Stimulated activated CD8-positive, alpha-beta memory T cell treated with anti-CD3 and anti-CD28 coated beads, Interleukin-12 subunit alpha, Interleukin-12 subunit beta, amount 100 ng/mL, for 1 hour (primary cell): ENCODE data around the gene RRH.
"Not testable (repeated sequence)": the region's sequence is repeated elsewhere in the genome, so short reads cannot be mapped to it uniquely, and the experiment has no call there.

Source experiments
- DNase-seq: peaks from one replicate; pipeline ENCODE4 v3.0.0-alpha.2; 2020; ENCODE audit warnings: low read depth

Gene RRH

DNA sequence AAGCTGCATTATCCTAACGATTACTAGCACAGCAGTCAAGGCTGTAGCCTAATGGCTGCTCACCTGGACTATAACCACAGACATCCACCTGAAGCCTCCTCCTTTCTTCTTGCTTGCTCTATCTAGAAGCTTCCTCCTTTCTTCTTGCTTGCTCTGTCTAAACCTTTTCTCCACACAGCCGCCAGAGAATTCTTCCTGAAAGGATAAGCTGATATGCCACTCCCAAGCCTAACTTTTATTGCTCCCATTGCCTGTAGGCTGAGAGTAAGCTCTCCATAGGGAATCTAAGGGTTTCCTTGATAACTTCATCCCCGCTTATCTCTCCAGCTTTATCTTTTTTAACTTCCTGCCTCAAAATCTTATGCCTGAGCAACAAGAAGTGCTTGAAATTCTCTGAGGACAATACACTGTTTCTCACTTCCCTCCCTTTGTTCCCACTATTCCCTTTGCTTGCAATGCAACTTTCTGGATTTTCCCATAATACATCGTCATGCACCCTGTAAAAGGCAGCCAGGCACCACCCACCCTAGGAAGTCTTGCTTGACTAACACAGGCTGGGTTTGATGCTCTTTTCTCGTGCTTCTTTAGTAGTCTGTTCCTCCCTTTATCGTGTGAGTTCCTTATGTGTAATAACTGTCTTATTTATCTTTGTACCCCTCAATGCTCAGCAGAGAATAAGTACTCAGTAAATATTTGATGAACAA lies 18.8 kb downstream of the RRH start:
- DNase-seq, result no peak

DNA sequence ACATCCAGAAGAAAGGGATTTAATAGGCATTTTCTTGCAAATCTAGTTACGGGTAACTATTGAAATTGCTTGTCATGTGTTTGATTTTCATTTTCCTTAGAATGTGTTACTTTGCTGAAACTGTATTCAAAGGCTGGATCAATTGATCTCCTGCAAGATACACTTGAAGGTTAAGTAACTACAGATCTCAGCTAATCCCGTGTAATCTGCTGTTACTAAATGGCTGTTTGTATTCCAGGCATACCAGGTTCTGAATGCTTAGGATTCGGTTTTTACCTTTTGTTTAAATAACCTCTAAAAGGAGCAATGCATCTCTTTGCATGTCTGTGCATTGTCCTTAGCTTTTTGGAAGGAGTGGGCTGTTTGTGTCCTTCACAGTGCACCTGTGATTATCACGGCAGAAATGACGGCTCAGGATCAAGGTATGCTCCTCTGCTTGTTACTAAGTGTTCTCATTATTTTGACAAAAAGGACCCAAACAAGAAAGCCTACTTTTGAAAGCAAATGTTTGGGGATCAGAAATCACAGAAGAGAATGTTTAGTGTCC lies 20.2 kb downstream of the RRH start, which contains the start of gene LRIT3:
Gene LRIT3 (plus strand): TSS at position 212 of the 547 bp plus-strand sequence. CDS start 95 bp downstream, at position 307.
- DNase-seq, result no peak

DNA sequence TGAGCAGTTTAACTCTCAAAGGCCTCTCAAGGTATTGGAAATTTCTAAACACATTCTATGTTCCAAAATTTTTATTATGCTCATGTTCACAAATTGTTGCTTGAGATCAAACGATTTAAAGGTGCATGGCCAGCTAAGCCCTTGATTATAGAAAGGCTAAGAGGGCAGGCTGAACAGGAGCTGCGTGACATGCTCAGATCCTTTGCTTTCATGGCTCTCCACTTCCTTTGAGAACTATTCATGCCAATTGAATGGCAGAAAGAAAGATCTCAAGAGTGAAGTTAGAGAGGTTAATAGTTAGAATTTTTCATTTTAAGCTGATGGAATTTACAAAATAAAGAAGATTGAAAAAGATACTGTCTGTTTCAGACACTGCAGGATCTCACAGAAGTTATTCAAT lies 20.7 kb downstream of the RRH start:
- DNase-seq, result no peak

DNA sequence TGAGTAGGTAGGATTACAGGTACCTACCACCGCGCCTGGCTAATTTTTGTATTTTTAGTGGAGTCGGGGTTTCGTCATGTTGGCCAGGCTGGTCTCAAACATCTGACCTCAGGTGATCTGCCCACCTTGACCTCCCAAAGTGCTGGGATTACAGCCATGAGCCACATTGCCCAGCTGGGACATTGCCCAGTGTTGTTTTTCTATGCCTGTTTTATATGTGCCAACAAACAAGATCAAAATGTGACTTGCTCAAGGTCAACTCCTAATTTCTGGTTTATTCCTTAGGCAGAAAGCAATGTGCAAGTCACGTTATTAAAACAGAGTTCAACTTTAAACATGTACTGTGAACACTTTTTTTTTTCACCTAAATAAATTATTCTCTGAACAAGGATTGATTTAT lies 22.8 kb downstream of the RRH start:
- DNase-seq, result no peak

DNA sequence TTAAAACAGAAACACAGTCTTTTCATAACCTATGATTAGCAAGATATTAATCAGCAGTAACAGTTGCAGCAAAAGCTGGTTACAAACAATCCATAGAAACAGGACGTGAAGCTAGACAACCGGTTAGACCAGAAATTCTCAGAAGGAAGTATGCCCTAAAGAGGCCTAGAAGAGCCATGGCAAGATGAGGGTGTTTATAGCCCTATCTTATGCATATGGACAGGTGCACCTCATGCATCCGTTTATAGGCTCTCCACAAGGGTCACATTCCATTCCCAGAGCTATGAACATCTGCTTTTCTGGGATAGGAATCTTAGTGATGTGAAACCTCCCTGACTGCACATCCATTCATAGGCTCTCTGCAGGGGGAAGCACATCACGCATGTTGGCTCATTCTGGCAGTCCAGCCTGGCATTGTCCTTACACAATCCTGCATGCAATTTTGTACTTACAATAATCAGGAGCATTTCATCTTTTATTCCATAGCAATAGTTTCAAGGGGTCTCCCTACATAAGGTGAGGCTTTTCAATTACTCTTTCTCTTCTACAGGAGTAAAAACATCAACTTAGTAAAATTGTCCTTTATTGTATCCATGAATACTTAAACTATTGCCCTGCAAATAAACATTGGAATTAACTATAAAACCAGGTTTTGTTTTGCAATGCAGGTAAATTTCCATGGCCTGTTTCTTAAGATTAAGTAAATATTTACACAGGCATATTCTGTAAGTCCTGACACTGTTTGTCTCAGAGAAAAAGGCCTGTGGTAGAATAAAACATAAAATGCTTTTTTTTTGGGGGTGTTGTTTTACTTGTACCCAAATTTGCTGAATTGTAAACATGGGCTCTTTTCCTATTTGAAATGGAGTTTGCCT lies 31.9 kb downstream of the RRH start:
- not testable (repeated sequence) for DNase-seq

DNA sequence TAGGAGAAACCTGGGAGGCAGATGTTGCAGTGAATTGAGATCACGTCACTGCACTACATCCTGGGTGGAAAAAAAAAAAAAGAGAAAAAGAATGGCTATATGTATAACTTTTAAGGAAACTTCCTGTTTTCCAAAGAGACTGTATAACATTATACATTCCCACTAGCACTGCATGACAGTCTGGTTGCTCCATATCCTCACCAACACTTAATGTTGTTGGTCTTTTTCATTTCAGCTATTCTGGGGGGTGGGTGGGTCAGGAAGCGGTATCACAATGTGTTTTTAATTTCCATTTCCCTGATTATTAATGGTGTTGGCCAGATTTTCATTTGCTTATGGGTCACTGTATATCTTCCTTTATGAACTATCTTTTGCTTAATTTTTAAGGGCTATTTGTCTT lies 33.5 kb downstream of the RRH start:
- no peak for DNase-seq

DNA sequence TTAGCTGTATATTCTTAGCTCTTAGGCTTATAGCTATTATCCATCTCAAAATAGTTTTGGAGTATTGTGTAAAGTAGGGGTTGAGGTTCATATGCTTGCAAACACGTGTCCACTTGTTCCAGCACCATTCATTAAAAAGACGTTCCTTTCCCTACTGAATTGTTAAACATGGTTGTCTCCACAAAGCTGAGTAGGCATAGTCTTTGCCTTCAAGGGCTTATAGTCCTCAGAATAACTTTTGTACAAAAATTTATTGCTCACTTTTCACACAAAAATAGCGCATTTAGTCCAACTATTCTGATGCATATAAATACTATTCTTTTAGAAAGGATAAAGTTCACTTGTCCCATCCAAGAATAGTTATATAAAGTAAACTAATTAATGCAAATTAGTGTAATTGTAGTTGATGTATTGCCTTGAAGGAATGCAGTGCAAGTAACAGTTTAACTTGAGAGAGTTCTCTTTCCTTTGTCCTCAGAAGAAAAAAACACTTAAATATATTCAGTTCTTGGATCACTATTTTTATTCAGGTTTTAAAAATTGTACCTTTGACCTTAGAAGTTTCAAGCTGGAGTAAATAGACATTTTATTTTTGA lies 34.2 kb downstream of the RRH start:
- DNase-seq, result no peak

DNA sequence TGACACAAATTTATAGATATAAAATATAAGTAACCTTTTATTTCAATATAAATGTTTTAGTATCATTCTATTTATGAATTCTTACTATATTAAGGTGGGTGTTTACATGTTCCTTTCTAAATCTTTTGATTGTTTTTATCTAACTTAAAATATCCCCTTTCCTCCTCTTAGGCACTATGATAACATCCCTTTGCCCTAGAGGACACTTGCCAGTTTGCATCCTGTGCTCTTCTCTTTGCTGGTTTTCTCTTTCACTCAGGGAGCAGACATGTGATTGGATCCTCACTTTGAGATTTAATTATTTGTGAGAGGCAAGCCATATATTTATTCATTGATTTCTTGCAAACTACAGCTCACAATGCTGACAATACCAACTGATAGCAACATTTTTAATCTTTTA lies 36.4 kb downstream of the RRH start:
- DNase-seq, result no peak

DNA sequence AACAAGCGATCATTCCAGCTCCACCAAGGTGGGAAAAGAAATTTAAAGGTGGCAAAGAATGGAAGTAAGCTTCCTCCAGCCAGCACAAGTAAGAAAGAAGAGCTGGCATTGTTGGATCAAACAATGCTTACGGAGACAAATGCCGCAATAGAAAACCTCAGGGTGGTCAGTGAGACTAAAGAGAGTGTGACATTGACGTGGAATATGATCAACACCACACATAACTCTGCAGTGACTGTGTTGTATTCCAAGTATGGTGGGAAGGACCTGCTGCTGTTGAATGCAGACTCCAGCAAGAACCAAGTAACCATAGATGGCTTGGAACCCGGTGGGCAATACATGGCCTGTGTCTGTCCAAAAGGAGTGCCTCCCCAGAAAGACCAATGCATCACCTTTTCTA lies 42.3 kb downstream of the RRH start:
- DNase-seq, result no peak

DNA sequence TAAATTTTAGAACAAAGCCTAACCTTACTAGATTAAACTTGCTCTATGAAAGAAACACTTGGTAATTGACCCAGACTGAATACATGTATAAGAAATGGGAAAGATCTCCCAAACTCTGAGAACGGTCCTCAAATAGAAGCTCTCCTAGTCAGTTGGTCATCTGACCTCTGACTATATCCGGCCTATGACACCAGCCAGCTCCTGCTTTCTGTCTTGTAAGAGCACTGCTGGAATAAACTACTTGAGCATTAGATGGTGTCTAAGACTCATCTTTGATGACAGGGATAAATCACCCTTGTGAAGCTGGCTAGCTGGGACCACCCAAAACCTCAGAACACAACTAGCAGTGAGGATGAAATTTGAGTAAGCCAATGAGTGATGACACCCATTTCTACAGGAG lies 44.3 kb downstream of the RRH start:
- no peak for DNase-seq

DNA sequence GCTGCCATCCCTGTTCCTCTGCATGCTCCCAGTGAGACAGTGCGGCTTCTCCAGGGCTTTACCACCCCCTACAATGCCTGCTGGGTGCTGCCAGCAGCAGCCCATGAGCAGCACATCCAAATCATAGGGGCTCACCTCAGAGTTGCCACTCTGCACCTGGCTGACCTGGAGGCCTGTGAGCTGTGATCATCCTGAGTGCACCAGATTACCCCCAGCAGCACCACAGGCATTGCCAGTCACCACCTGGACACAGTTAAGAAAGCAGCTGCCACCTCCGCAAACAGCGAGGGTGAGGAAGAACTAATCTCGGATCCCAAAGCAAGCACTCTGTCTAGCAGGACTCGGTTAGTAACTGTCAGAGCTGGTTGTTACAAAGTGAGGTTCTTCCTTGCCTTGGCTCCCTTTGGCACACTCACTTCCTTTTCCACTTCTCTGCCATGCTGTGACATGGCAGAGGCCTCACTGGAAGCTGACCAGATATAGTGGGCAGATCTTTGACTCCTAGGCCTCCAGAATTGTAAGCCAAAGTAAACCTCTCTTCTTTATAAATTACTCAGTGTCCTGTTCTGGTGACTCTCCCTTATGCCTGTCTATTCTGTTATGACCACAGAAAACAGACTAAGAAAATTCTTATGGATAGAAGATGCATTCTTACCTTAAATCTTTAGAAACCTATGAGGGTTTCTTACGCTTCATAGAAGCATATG lies 45.3 kb downstream of the RRH start:
- DNase-seq, result no peak

DNA sequence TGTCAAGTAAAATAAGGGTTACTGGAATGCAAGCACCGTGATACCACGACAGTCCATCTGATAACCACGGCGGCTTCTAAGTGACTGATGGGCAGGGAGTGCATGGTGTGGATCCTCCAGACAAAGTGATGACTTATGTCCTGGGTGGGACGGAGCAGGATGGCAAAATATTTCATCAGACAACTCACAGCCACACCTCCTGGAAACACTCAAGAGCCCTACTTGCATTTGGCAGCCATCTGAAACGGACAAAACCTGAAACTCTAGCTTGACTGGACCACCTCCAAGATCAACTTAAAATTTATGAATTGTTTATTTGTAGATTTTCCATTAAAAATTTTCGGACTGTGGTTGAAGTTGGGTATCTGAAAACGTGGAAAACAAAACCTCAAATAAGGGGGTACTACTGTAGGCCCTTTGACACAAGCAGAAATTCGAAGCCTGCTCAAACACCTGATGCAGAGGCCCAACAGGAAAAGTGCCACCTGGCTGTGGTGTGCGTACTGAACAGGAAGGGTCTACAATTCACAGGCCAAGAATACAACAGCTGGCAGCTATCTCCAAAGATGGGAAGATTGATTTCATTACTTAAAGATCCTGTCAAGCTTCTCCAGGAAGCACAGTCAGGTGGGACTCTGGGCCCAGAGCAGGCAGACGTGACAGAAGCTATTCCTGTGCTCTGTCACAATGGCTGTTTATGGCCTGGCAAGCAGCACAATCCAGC lies 46.2 kb downstream of the RRH start:
- DNase-seq, result no peak

DNA sequence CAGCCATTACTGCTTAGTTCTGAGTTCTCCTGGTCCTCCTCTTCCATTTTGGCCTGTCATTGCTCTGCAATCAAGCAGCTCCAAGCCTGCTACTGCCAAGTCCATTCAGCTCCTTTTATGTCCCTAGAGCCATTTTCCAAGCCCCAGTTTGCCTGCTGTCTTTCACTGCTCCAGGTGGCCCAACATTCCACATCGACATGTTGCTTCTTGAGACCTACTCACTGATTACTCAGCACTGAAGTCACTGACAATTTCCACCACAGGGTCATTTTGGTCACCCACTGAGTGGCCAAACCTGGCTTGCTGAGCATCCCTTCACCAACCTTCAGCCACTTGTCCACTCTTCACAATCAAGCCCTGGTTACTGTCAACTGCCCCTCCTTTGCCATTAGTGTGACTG lies 47.3 kb downstream of the RRH start:
- DNase-seq, result no peak

DNA sequence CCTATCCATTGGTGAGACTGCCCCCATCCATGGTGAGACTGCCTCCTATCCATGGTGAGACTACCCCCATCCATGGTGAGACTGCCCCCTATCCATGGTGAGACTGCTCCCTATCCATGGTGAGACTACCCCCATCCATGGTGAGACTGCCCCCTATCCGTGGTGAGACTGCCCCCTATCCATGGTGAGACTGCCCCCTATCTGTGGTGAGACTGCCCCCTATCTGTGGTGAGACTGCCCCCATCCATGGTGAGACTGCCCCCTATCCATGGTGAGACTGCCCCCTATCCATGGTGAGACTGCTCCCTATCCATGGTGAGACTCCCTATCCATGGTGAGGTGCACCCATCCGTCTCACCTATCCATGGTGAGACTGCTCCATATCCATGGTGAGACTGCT lies 47.8 kb downstream of the RRH start:
- not testable (repeated sequence) for DNase-seq

DNA sequence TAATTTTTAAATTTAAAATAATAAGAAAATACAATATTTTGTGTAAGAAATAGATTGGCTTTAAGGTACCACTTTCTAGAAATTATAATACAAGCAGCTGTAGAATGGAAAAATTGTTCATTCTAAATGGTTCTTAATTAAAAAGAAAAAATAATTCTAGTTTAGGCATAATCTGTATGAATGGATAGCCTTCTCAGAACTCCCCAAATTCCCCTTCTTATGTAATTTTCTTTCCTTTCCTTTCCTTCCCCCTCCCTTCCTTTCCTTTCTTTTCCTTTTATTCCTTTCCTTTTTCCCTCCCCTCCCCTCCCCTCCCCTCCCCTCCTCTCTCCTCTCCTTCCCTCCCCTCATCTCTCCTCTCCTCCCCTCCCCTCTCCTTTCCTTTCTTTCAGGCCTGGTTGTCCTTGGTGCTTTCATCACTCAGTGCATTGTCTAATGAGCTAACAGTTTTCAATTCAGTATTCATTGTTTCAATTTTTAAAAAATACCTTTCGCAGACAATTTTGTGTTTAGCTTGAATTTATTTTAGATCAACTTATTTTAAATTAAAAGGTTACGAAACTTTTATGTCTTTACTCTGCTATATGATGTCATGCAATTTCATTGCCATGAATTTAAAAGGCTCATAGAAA lies 49.0 kb downstream of the RRH start:
- DNase-seq, result no peak

DNA sequence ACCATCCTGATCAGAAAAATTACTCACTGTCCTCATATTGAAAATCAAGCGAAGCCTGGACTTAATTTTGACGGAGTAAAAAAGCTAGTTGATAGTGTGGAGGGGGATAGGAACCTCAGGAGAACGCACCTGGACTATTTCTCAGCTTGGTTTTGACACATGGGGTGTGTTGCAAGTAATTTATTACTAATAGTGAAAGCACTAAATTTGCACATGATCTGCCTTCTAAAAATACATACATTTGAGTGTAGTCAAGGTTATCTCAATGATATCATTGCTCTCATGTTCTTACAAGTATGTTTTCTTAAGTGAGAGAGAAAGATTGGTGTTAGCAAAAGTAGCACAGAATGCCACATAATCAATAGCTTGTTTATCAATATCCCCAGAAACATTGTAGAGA lies 49.6 kb downstream of the RRH start:
- DNase-seq, result no peak

DNA sequence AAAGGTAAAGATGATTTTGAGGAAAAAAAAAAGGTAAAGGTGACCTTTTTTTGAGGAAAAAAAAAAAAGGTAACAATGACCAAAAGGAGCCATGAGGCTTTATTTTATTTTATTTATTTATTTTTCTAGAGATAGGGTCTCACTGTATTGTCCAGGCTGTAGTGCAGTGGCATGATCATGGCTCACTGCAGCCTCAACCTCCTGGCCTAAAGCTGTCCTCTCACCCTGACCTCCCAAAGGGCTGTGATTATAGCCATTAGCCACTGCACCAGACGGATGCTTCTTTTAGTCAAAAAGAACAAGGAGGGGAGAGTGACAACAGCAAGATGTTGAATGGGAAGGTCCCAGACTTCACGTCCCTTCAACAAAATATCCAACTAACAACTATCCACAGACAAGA lies 50.6 kb downstream of the RRH start:
- DNase-seq, result no peak

DNA sequence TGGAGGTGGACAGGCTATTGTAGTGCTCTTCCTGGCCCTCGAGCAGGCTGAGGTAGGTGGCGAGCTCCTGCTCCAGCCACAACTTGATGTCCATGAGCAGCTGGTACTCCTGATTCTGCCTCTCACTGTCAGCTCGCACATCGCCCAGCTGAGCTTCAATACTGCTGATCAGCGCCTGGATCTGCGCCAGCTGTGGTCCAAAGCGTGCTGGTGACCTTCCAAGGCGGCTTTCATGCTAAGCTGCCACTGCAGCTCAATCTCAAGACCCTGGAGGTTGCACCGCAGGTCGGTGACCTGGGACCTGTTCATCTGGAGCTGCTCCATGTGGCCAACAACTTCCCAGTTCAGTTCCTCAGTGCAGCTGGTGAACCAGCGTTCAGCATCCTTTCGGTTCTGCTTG lies 51.3 kb downstream of the RRH start:
- DNase-seq, result no peak

DNA sequence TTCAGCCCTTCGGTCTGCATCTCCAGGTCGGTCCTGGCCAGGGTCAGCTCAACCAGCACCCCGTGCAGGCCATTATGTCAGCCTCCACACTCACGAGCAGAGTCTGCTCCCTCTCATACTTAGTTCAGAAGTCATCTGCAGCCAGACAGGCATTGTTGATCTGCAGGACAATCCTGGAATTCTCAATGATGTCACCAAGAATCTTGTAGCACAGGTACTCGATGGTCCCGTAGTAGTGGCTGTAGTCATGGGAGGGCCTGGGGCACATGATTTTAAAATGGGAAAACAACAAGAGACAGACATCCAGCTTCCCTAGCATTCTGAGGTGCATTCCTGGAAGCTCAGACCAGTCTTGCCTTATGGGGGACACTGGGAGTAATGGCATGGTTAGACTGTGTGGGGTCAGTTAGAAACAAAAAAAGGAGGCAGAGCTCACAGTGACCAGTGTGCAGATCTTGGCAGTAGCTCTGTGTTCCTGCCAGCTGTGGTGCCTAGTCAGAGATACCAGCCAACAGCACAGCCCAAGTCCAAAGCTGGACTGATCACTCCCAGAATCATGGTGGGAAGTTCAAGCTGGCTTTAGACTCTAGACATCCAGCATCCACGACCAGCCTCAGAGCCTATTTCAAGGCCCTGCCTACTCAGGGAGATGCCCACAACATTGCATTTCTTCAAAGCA lies 52.0 kb downstream of the RRH start:
- DNase-seq, result no peak

DNA sequence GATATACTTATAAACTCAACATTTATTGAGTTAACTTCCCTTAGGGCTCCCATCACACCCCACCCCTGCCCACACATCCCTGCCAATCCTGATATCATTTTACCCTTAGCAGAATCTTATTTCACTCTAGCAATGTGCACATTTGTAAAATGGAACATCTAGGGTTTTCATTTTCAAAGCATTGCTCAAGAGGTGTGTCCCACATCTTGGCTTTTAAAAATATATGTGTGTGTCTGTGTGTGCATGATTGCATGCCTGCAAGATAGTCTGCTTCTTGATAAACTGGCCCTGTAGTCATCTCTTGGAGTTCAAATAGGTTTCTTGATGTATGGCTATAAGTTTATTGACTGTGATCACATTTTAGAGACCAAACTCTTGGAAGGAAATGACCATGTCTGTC lies 58.5 kb downstream of the RRH start:
- DNase-seq, result no peak
